GM21825 (cell line): ENCODE measurements around the gene RASGRP3.

Experiments
- ATAC-seq: cut with Tn5 transposase; IDR thresholded peaks from one replicate; pipeline ENCODE4 v1.9.1; 2021; ENCODE audit warnings: mild to moderate bottlenecking, moderate library complexity; ENCODE audit not compliant: unreplicated experiment

The RASGRP3 gene

DNA sequence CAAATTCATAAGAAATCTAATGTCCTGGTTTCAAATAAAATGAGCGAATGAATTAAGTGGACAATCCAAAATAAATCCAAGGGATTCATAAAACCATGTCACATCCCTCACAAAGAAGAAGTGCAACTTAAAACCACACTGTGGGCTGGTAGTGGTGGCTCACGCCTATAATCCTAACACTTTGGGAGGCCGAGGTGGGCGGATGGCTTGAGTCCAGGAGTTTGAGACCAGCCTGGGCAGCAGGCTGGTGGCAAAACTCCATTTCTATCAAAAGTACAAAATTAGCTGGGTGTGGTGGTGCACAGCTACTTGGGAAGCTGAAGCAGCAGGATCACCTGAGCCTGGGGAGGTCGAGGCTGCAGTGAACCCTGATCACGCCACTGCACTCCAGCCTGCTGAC, 97.2 kb downstream of the RASGRP3 start:
- ATAC-seq = no peak

DNA sequence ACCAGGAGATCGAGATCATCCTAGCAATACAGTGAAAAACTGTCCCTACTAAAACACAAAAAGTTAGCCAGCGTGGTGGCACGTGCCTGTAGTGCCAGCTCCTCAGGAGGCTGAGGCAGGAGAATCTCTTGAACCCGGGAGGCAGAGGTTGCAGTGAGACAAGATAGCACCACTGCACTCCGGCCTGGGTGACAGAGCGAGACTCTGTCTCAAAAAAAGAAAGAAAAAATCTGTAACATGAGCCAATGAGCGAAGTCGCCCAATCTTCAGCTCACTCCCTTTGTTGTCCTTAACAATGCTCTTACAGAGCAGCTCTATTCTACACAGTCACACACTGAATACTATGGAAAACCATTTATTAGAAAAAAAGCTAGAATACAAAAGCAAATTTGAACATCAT, 100.6 kb downstream of the RASGRP3 start:
- no peak for ATAC-seq

DNA sequence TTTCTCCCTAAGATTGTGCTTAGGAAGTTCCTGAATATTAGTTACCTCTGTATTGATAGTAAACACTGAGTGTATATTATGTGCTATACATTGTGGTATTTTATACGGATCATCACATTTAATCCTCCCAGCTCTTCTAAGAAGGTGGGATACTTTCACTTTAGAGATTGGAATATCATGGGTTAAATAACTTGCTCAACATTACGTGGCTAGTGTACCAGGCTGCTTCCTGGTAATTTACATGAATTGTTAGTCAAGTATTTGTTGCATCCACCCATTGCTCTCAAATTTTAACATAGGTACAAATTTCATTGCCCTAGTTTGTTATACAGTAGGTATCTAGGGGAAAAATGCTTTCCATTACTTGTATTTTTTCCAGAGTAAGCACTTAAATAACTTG, 101.2 kb downstream of the RASGRP3 start:
- ATAC-seq = no peak

DNA sequence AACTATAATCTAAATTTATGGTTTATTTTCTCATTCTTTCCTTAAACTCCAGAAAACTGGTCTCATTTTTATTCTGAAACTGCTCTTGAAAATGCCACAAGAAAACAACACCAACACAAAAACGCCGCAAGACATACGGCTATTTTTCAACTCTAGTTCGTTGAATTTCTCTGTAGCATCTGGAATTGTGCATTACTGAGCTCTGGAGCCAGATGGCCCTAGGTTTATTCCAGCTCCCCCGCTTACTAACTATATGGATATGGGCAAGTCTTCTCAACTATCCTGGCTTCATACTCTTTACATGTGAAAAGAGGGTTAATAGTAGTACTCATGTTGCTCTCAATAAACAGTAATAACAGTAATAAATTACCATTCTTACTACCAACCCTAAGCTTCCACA, 102.8 kb downstream of the RASGRP3 start:
- no peak for ATAC-seq

DNA sequence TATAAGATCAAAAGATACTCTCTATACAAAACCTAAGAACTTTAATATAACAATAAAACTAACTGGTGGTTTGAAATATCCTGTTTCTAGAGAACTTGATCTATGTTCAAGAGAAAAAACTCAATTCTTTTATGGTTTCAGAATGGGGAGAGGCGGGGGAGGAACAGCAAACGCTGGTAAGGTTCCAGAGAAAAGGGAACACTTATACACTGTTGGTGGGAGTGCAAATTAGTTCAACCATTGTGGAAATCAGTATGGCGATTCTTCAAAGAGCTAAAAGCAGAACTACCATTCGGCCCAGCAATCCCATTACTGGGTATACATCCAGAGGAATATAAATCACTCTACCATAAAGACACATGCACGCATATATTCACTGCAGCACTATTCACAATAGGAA, 105.4 kb downstream of the RASGRP3 start:
- no peak for ATAC-seq

DNA sequence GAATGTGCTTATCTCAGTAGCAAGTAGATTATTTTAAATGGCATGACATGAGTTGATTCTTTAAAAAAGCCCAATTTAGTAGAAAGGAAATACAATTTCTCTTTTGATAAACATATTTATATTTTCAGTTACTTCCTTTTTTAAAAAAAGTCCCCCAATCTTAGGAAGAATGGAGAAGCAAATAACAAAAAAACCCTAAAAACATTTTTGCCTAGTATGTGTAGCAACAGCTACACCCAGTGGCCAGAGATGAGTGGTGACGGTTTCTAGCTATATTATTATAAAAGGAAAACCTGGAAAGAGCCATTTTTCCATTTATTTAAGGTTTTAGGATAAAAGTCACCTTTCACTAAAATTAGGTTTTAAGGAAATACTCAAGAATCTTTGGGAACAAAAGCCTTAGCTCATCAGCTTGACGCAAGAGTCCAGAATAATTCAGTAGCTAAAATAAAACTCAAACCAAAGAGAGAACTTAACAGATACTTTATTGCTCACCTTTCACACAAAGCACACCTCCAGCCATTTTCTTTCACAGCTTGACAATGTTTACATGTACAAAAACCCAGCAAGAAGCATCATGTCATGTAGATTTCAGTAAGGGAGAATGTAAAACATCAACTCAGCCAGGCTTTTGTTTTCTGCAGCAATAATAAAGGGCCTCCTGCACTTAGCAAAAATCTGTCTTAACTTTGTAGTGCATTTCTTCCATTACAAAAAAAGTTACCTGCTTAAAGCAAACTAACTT, 106.9 kb downstream of the RASGRP3 start:
- ATAC-seq = no peak

DNA sequence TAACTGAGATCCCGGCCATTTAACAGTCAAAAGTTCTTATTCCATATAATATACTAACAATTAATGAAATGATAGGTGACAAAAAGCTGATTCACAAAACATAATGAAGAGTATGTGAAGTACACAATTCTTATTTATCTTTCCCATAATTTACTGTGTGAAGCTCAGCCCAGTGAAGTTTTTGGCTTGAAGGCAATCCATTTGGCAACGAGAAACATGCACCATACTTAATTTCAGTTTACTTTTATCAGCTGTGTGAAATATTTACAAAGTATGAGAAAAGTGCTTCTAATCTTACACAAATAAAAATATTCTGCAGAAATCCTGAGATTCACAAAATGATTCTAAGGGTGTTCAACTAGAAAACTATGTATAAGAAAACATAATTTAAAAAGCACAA, 110.3 kb downstream of the RASGRP3 start:
- no peak for ATAC-seq

DNA sequence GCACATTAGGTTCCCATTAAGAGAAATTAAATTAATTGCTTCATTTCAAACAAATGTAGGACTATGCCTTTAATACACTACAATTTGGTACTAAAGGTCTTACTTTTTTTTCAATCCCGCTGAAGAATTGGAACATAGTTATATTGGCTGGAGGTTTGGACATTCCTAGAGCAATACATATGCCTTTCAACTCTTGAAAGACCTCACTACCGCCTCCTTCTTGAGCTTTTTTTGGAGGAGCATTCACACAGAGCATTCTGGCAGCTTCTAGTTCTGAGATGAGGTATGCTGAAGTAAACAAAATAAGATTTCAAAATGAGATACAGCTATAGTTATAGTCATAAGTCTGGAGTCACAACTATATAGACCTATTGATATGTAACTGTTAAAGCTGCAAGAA, 111.8 kb downstream of the RASGRP3 start:
- no peak for ATAC-seq

DNA sequence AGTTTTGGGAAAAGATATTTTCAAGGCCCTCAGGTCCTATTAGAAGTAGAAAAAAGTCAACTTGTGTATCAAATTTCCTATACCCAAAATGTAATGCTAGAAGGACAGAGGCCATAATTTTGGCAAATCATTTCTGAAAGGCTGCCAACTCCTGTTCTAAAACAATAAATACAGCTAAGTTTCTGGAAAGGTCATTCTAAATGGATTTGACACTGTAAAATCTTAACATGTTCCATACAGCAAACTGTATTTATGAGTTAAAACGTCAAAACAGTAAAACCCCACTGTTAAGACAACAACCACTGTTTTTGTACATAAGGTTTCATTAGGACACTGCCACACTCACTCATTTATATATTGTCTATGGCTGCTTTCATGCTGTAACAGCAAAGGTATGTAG, 113.0 kb downstream of the RASGRP3 start:
- ATAC-seq = no peak

DNA sequence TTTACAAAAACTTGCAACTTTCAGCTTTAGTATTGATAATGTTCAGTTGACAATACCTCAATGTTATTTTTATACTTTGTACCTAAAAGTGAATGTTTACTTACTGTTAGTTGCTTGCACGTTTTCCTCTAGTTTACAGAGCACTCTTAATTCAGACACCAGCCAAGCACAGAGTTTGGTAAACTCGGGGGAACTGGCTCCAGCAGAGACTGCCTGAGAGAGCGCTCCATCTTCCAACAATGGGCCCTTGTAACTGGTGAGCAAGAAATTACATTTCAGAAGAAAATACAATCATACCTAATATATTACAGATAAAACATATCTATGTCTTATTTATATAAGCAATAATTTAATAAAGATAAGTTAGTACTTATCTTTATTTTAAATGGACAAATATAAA, 118.9 kb downstream of the RASGRP3 start:
- ATAC-seq = no peak

DNA sequence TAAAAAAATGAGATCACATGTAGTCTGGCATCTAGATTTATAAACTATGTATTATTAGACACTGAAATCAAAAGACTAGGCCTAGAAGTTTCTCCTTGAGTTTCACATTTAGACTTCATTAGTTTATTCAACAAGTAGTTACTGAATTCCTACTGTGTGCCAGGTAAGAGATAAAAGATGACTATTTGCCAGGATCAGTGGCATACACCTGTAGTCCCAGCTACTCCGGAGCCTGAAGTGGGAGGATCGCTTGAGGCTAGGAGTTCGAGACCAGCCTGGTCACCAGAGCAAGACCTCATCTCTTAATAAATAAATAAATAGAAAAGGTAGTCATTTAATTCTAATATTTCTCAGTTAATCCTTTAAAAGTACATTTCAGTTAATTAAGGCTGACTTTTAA, 120.6 kb downstream of the RASGRP3 start:
- no peak for ATAC-seq

DNA sequence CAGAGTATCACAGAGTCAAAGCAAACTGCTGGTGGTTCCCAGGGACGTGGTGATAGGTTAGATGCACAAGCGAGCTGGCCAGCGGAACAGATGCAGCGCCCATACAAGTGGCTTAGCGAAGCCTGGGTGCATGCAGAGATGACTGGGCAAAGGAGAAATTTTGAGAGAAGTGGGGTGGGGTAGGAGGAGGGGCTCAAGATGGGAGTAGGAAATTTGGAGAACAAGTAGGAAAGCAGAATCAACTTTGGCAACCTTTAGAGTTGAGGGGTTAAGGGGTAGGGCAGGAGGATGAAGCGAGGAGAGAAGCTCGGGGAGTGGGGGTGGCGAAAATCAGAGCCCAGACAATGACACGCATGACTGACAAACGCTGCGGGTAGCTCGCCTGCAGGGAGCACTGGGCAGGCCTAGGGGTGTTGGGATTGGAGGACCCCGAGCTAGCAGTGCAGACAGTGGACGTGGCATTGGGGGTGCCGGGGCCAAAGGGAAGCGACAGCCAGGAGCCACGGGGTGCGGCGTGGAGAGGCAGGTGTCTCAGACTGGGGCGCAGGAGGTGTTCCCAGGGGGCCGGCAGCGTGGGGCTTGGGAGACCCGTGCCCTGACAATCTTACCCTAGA, 122.2 kb downstream of the RASGRP3 start:
- peak; percentile 53 for ATAC-seq

DNA sequence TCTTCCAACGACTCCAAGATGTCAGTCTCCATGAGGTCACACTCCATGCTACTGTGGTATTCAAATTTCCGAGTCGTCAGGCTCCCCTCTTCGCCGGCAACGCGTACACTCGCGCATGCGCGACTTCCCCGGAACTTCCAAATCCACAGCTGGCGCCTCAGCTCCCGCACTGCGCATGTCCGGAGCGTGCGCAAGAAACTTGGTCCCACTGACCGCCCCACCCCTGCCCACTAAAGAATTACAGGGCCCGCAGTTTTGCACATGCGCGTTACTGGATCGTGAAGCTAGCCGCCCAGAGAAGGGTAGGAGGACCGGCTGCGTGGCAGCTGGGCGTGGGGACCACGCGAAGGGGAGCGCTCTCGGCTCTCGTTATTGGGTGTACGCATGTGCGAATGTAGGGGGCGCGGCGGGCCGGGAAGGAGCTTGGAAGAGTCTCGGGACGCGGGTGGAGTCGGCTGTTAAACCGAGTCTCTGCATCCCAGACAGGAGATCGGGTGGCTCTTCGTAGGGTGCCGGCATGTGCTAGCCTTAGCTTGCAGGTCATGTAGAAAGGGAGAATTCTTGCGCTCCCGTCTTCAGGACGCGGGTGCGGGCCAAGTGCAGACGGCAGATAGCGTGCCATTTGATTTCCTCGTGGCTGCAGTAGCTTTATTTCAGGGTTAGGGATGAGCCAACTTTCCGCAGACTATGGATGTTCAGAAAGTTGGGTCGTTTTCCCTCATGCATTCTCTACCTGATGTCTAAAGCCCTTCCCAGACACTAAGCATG, 122.9 kb downstream of the RASGRP3 start, which contains the start of gene FAM98A:
FAM98A (minus strand) TSS at position 125 of the 768 bp plus-strand sequence; CDS start at position 47, 78 bp downstream.
- ATAC-seq = peak; percentile 92

DNA sequence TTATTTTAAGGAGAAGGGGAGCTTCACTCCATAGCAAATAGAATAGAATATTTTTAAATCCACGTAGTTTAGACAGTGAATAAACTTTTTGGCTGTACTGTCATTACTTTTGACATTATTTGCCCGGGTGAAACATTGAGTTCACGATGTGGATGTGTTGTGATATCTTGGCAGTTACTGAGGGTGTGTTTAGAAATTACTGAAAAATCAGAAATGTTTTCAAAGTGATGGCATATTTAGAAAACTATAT, 123.4 kb downstream of the RASGRP3 start:
- ATAC-seq = no peak

DNA sequence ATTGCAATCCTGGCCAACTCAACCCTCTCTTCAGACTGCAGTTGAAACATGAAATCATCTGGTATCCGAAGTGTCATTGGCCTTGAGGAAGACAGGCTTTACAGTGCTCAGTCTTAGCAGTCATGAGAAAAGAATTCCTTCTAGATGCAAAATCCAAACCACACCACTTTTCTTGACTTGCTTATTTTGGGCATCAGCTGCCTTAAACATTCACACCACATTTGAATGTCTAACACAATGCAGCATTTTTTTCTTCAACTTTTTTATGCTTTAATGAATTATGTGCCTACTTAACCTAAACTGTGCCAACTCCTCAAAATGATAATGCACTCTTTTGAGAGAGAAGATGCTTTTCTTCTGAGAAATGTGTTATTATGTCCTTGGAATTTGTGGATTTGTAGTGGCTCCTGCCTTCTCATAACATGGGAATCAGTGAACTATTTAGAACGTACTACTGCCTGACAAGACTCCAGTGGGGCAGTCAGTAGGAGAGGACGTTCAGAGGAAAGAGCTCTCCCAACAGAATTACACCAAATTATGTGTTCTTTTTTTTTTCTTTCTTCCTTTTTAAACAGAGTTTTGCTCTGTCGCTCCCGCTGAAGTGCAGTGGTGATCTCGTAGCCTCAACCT, 125.9 kb downstream of the RASGRP3 start:
- no peak for ATAC-seq

DNA sequence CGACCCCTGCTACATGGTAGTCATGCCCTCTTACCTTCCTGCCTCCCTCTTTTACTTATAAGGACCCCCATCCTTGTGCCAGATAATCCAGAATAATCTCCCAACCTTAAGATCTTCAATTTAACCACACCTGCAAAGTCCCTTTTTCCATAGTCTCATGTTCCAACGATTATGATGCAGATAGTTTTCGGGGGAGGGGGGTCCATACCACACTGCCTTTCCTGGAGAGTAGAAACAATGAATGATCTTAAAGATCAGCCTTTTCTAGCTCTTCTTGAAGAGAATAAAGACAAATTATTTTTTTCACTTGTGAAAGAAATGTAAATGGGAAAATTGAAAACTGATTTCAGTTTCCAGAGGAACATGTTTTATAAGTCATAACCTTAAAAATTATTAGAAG, 127.0 kb downstream of the RASGRP3 start:
- ATAC-seq = no peak

DNA sequence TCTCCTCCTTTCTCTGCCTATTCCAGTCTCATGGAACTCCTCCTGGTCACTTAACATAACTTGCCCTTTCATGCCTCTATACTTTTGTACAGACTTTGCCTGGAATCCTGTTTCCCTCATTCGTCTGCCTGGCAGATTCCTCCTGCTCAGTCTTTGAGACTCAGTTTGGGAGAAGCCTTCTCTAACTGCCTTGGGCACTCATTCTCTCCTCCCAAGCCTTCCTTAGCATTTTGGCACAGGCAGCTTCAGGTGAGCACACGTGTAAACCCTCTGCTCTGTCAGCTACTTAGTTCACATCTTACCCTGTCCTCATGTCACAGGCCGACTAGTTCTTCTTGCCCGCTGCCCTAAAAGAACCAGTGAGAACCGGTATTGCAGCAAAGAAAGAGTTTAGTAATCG, 128.6 kb downstream of the RASGRP3 start:
- ATAC-seq = no peak

DNA sequence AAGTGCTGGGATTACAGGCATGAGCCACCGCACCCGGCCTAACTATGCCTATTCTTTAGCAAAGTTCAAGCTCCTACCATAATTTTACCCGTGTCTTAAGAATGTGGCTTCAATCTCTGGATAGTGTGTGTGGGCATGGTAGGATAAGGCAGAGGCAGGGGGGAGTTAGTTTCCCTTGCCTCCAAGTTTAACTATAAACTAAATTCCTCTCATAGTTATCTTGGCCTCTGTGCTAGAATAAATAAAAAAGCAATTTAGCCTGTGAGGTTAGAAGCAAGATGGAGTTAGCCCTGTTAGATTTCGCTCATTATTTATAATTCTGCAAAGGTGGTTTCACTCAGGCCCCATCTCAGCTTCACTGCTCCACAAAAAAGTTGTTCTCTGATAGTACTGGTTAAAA, 129.7 kb downstream of the RASGRP3 start:
- no peak for ATAC-seq

DNA sequence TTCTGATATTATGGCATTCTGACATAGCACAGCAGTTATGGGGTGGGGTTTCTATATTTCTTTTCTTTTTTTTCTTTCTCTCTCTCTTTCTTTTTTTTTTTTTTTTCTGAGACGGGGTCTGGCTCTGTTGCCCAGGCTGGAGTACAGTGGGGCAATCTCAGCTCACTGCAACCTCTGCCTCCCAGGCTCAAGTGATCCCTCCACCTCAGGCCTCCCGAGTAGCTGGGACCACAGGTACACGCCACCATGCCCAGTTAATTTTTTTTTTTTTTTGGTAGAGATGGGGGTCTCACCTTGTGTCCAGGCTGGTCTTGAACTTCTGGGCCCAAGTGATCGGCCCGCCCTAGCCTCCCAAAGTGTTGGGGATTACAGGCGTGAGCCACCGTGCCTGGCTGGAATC, 130.2 kb downstream of the RASGRP3 start:
- no peak for ATAC-seq

DNA sequence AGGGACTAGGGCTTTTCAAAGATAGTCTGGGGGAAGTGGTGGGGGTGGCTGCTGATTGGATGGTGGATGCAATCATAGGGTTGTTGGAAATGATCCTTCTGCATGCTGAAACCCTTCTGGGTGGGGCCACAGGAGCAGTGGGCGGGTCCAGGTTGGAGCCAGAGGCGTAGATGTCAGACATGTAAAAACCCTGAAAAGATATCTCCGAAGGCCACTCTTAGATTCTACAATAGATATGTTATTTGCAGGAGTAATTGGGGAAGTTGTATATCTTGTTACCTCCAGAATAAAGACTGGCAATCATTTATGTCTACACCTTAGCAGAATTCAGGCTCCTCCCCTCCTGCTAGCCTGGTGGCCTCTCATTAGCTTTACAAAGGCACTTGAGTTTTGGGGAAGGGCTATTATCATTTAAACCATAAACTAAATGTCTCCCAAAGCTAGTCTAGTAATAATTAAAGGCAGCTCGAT, 130.8 kb downstream of the RASGRP3 start:
- no peak for ATAC-seq

DNA sequence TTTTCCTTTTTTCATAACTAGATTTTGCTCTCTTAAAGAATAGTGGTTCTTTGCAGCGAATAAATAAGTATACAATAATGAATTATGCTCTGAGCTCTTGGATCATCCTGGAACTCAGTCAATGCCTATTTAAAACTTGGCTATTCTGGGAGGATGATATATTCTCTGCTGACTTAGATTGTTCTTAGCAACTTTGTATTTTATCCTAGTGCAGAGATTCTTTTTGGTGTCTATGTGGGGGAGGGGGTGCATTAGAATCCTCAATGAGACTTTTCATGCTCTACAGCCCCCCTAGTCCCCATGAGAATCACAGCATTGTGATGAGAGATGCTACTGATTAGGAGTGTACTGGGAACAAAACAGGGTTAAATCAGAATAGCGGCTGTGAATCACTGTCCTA, 131.5 kb downstream of the RASGRP3 start:
- no peak for ATAC-seq

DNA sequence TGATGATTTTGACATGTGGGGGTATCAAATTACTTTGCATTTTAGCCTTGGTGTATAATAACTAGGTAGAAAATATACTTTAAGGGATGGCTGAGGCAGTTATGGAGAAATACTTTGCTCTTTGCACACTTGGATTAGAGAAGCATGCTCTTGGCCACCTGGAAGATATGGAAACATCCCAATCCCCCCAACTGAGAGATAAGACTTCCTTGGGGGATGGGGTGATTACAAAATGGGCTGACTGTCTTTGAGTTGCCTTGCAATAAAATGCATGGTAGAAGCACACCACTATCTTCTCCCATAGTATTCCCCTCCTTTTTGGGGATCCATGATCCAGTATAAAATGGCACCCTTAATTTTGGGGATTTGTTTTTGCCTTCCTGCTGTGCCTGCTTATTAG, 137.7 kb downstream of the RASGRP3 start:
- no peak for ATAC-seq
